Measurements from ENCODE around the gene PDZD2. TPM values are rescaled to one million over a fixed set of nuclear protein-coding genes. Genes with fewer than 3 reads are reported as not detected.

Gene PDZD2
- polyA plus RNA-seq, 4 donors = 1.4 to 3.9 (median 3.7) TPM; not detected in 1

- DNase-seq = no peak
- H3K4me3 ChIP-seq (ENCODE audit: low read depth in 1 of 3, low read length in 3 of 3) = no peak overlapping the region
- peaks cover 0 to 37% (median 0%) of the 10 kb centered on the region in 3 donors for H3K36me3 ChIP-seq (ENCODE audit: control insufficient read depth in 3 of 3, insufficient read depth in 2 of 3, low read depth in 1 of 3, low read length in 3 of 3)
- no peak for FAIRE-seq
- no peaks in the 10 kb centered on the region for H3K27me3 ChIP-seq (ENCODE audit: control insufficient read depth in 3 of 3, insufficient read depth in 3 of 3, low read length in 3 of 3)
- no peak overlapping the region for H3K27ac ChIP-seq (ENCODE audit: low read depth in 1 of 3, low read length in 2 of 3)
- H3K9me3 ChIP-seq (ENCODE audit: control insufficient read depth in 2 of 2, insufficient read depth in 1 of 2, low read depth in 1 of 2, low read length in 1 of 2) = no peaks in the 10 kb centered on the region
- 56 to 68% (median 58%) methylated on average over 2 of the region's 2 CpGs for WGBS, 3 donors
- peaks cover 0 to 5% (median 3%) of the 10 kb centered on the region in 3 donors for H3K4me1 ChIP-seq (ENCODE audit: control insufficient read depth in 3 of 3, insufficient read depth in 2 of 3, low read depth in 1 of 3, low read length in 2 of 3)
Measured at GRCh38 chr5:32159328-32160072, 520.6 kb downstream of the PDZD2 start.

- Histone ChIP-seq H3K36me3 (ENCODE audit: control insufficient read depth in 3 of 3, insufficient read depth in 2 of 3, low read depth in 1 of 3, low read length in 3 of 3) (peaks cover 0 to 37% (median 0%) of the 10 kb centered on the region in 3 donors), H3K4me1 (ENCODE audit: control insufficient read depth in 3 of 3, insufficient read depth in 2 of 3, low read depth in 1 of 3, low read length in 2 of 3) (peaks cover 0 to 8% (median under 1%) of the 10 kb centered on the region in 3 donors), H3K9me3 (ENCODE audit: control insufficient read depth in 2 of 2, insufficient read depth in 1 of 2, low read depth in 1 of 2, low read length in 1 of 2) (no peaks in the 10 kb centered on the region), H3K27me3 (ENCODE audit: control insufficient read depth in 3 of 3, insufficient read depth in 3 of 3, low read length in 3 of 3) (no peaks in the 10 kb centered on the region), H3K27ac (ENCODE audit: low read depth in 1 of 3, low read length in 2 of 3) (no peak overlapping the region), H3K4me3 (ENCODE audit: low read depth in 1 of 3, low read length in 3 of 3) (no peak overlapping the region)
- 89 to 100% (median 96%) methylated on average over 1 of the region's 1 CpG for WGBS, 3 donors
- no peak for FAIRE-seq
- no peak for DNase-seq
Measured at GRCh38 chr5:32160228-32160627, 521.3 kb downstream of the PDZD2 start.

Other genes with a start within 250 kb of the PDZD2 start
- 10 to 100 TPM; 24.0 to 51.6 (median 31.3) TPM for gene DROSHA, start 107.0 kb upstream of the PDZD2 start, polyA plus RNA-seq
- gene C5orf22, start 106.8 kb upstream of the PDZD2 start, polyA plus RNA-seq = 10 to 100 TPM in 2 of 4 donors, 1 to 10 TPM in 2; 6.8 to 19.0 (median 9.5) TPM